Esophagus muscularis mucosa (tissue), 4 donors: ENCODE results near the gene CXCL3.

ENCODE experiments used
- CTCF ChIP-seq, 3 experiments: fragments of 200-600 bp in 2 of 3; fragments of 450-650 bp in 1 of 3; sonication (generic) in 2 of 3; IDR thresholded peaks; one replicate each; pipeline ENCODE4 v1.5.1; 2017 to 2019; ENCODE audit warnings: antibody characterized with exemption in 3 of 3, mild to moderate bottlenecking in 2 of 3, moderate library complexity in 1 of 3
- EP300 ChIP-seq: sonication (generic); formaldehyde crosslinking; IDR thresholded peaks from one replicate; pipeline ENCODE4 v1.6.1; 2017; ENCODE audit warnings: antibody characterized with exemption
- POLR2A ChIP-seq: fragments of 450-650 bp; IDR thresholded peaks from one replicate; pipeline ENCODE4 v1.6.1; 2017; ENCODE audit warnings: antibody characterized with exemption, moderate library complexity, mild to moderate bottlenecking, low read depth

GRCh38 chr4:74057588-74057987, 19.1 kb upstream of the CXCL3 start:
- TF ChIP-seq EP300 (no peak), CTCF (IDR thresholded peaks at IDR 0.05) (no peak), POLR2A (no peak)
